ENCODE results near the gene MYO7B.

- TF ChIP-seq, protein P1, sequence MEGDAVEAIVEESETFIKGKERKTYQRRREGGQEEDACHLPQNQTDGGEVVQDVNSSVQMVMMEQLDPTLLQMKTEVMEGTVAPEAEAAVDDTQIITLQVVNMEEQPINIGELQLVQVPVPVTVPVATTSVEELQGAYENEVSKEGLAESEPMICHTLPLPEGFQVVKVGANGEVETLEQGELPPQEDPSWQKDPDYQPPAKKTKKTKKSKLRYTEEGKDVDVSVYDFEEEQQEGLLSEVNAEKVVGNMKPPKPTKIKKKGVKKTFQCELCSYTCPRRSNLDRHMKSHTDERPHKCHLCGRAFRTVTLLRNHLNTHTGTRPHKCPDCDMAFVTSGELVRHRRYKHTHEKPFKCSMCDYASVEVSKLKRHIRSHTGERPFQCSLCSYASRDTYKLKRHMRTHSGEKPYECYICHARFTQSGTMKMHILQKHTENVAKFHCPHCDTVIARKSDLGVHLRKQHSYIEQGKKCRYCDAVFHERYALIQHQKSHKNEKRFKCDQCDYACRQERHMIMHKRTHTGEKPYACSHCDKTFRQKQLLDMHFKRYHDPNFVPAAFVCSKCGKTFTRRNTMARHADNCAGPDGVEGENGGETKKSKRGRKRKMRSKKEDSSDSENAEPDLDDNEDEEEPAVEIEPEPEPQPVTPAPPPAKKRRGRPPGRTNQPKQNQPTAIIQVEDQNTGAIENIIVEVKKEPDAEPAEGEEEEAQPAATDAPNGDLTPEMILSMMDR (IDR thresholded peaks at IDR 0.05) = no peak
- no peak for TF ChIP-seq POLR2A (IDR thresholded peaks at IDR 0.05)
Measured at GRCh38 chr2:127653421-127654083, 118.1 kb downstream of the MYO7B start.

All from Peyer's patch (tissue), 4 donors.